ENCODE data around the gene KLK12.

DNA sequence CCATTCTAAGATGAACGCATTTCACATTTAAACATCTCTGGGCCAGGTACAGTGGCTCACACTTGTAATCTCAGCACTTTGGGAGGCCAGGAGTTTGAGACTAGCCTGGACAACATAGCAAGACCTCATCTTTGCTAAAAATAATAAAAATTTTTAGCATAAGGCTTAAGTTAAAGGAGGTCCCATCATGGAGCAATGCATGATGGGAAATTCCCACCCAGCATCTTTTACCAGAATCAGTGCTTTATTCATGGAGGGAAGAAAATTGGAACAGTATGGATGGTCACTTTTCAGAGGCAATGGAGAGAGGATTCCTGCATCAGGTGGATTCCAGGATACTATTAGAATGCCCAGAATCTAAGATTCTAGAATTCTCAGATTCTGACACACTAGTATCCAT lies 29.6 kb downstream of the KLK12 start:
- TF ChIP-seq CTCF (conservative IDR thresholded peaks at IDR 0.05 in 1 of 2, IDR thresholded peaks at IDR 0.05 in 1 of 2; ENCODE audit: low read depth in 1 of 2, low read length in 2 of 2) = no peak
- TF ChIP-seq EZH2 (IDR thresholded peaks at IDR 0.05; ENCODE audit: low read length, missing control alignments) = no peak

Data from fibroblast of lung (primary cell).